MCF 10A (cell line): ENCODE data around the gene OPRL1. TPM values are rescaled to one million over a fixed set of nuclear protein-coding genes. Genes with fewer than 3 reads are reported as not detected.
A peak's percentile ranks its signal among the peaks of the same experiment; 100 is the strongest.

Experiments used
- BruUV-seq: library from RNA; stranded (reverse); fragments of 400-500 nt; replicated peaks from 2 replicates; lab custom pipeline; 2021; lab: Mats Ljungman, UMichigan
- CTCF ChIA-PET: fragments of 300-600 bp; sonication (Branson Sonifier 250); formaldehyde crosslinking; extraction: SDS; loops from one replicate; lab custom pipeline; 2021; ENCODE audit warnings: antibody characterized with exemption, inconsistent platforms; lab: Yijun Ruan, JAX
- POLR2A ChIA-PET: fragments of 300-600, 350-650 bp; sonication (Branson Sonifier 250); formaldehyde crosslinking; extraction: SDS; loops from one replicate; lab custom pipeline; 2020; ENCODE audit warnings: antibody characterized with exemption, inconsistent platforms; lab: Yijun Ruan, JAX
- DNase-seq: peaks from one replicate; pipeline ENCODE4 v3.0.0-alpha.2; 2018; ENCODE audit not compliant: unreplicated experiment
- H3K27ac Mint-ChIP-seq: one replicate; pipeline ENCODE4 v1.8.0; 2022; ENCODE audit warnings: mild to moderate bottlenecking, low read depth, mixed read lengths; ENCODE audit not compliant: unreplicated experiment
- H3K27me3 Mint-ChIP-seq: one replicate; pipeline ENCODE4 v1.8.0; 2022; ENCODE audit warnings: mixed read lengths; ENCODE audit not compliant: insufficient read depth, unreplicated experiment
- H3K36me3 Mint-ChIP-seq: one replicate; pipeline ENCODE4 v1.8.0; 2022; ENCODE audit warnings: mild to moderate bottlenecking, moderate library complexity, mixed read lengths; ENCODE audit not compliant: insufficient read depth, unreplicated experiment
- H3K4me1 Mint-ChIP-seq: one replicate; pipeline ENCODE4 v1.8.0; 2022; ENCODE audit warnings: mixed read lengths; ENCODE audit not compliant: insufficient read depth, unreplicated experiment
- H3K4me3 Mint-ChIP-seq: one replicate; pipeline ENCODE4 v1.8.0; 2022; ENCODE audit warnings: mild to moderate bottlenecking, moderate library complexity, mixed read lengths; ENCODE audit not compliant: unreplicated experiment
- H3K9me3 Mint-ChIP-seq: one replicate; pipeline ENCODE4 v1.8.0; 2022; ENCODE audit warnings: mixed read lengths; ENCODE audit not compliant: unreplicated experiment
- intact Hi-C: fragments of 100-400 bp; cut with micrococcal nuclease; formaldehyde crosslinking; loops from 2 replicates; pipeline ENCODE4 v1.14.1; 2022
- total RNA-seq: library from RNA; stranded (reverse); gene quantifications from 2 replicates; pipeline ENCODE4 v1.2.3, GENCODE V29; 2022
- TF ChIP-seq, protein P1 (sequence below): fragments of 200-600 bp; IDR thresholded peaks from one replicate; pipeline ENCODE4 v1.8.0; 2022; ENCODE audit warnings: antibody characterized with exemption, mild to moderate bottlenecking; ENCODE audit not compliant: unreplicated experiment

OPRL1 gene
- total RNA-seq, 1 experiment from 2014 or later = 0.12 TPM

DNA sequence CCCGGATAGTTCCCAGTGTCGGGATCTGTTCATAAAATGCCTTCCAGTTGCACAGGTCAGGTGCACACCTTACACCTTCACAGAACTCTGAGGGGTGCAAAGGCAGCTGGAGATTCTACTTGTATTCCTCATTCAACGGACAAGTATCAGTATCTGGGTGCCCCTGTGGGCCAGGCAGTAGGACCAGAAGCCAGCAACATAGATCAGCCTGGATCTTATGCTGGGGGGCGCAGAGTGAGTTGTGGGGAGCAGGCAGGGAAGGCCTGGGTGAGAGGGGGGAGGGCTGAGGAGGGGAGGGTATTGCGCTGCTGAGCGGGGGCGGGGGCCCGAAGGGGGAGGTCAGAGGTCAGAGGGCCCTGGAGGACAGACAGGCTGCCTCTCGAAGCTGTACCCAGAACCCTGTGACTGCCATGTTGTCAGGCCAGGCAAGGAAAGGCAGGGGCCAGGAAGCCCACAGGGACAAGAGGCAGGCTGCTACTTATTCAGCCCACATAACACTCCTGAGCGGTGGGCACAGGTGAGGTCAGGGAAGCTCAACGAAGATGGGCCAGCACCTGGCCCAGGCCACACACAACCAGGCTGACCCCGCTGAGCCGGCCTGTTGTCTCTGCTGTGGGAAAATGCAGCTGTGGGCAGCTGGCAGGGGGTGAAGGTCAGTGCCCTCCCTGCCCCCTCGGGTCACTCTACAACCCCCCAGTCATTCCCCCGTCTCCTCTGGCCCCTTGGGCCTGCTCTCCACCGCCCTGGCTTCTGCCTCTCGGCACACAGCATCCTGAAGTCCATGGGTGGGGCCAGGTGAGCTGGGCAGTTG lies 1.1 kb downstream of the OPRL1 start:
- Mint-ChIP-seq H3K9me3 (no peaks in the 10 kb centered on the region), H3K4me1 (peaks cover 8% of the 10 kb centered on the region), H3K4me3 (peak overlapping the region; percentile 60), H3K27me3 (no peaks in the 10 kb centered on the region), H3K36me3 (peaks cover 6% of the 10 kb centered on the region), H3K27ac (no peak overlapping the region)
- TF ChIP-seq, protein P1, sequence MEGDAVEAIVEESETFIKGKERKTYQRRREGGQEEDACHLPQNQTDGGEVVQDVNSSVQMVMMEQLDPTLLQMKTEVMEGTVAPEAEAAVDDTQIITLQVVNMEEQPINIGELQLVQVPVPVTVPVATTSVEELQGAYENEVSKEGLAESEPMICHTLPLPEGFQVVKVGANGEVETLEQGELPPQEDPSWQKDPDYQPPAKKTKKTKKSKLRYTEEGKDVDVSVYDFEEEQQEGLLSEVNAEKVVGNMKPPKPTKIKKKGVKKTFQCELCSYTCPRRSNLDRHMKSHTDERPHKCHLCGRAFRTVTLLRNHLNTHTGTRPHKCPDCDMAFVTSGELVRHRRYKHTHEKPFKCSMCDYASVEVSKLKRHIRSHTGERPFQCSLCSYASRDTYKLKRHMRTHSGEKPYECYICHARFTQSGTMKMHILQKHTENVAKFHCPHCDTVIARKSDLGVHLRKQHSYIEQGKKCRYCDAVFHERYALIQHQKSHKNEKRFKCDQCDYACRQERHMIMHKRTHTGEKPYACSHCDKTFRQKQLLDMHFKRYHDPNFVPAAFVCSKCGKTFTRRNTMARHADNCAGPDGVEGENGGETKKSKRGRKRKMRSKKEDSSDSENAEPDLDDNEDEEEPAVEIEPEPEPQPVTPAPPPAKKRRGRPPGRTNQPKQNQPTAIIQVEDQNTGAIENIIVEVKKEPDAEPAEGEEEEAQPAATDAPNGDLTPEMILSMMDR = no peak
- DNase-seq = no peak
- no TSS peak for BruUV-seq
- ChIA-PET CTCF (interaction anchor here (0.5 to 8.9 kb wide), 7 partner anchors 11 to 554 kb away, joined by 4 to 93 read pairs (median 6); no protein-coding TSS in a partner anchor), POLR2A (interaction anchor here (0.8 to 1.3 kb wide), 2 partner anchors 141 to 175 kb away, joined by 5 to 6 read pairs; no protein-coding TSS in a partner anchor)
- intact Hi-C loops = no loop called here

GRCh38 chr20:64081624-64081964 lies 1.7 kb downstream of the OPRL1 start:
- ChIA-PET POLR2A (no interaction called here), CTCF (interaction anchor here (0.6 to 8.9 kb wide), 7 partner anchors 12 to 43 kb away, joined by 3 to 93 read pairs (median 6); no protein-coding TSS in a partner anchor)
- no TSS peak for BruUV-seq
- H3K27ac Mint-ChIP-seq = no peak overlapping the region
- intact Hi-C loops = no loop called here
- DNase-seq = no peak
- H3K27me3 Mint-ChIP-seq = no peaks in the 10 kb centered on the region
- H3K4me1 Mint-ChIP-seq = peaks cover 10% of the 10 kb centered on the region
- H3K36me3 Mint-ChIP-seq = peaks cover 6% of the 10 kb centered on the region
- H3K4me3 Mint-ChIP-seq = no peak overlapping the region
- TF ChIP-seq, protein P1 = no peak
- no peaks in the 10 kb centered on the region for H3K9me3 Mint-ChIP-seq

DNA sequence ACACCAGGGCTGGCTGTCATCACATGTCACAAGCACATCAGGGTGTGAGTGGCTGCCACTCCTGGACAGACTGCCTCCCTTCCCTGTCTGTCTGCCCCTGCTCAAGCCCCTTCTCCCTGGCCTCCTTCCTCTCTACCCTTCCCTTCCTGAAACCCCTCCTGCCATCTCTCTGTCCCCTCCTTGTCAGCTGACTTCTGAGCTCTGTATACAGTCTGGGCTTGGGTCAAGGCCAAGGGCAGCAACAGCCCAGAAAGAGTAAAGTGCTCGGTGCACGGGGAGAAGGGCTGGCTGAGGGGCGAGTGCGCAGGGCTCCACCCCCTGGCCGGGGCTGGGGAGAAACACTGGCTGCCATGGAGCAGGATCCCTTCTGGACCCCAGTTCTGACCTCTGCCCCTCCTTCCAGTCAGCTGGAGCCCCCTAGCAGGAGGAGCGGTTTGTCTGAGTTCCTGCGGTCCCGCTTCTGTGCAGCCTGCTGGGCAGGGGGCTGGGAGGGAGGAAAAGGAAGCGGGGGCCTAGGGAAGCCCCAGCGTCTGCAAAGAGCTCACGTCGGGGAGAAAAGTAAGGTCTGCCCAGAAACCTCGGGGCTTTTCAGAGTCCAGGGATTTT lies 2.3 kb downstream of the OPRL1 start:
- H3K27me3 Mint-ChIP-seq = no peaks in the 10 kb centered on the region
- CTCF ChIA-PET = interaction anchor here (0.7 to 8.9 kb wide), 6 partner anchors 18 to 43 kb away, joined by 3 to 93 read pairs (median 5); no protein-coding TSS in a partner anchor
- no TSS peak for BruUV-seq
- no peak for DNase-seq
- intact Hi-C loops = no loop called here
- TF ChIP-seq, protein P1 = no peak
- H3K9me3 Mint-ChIP-seq = no peaks in the 10 kb centered on the region
- H3K27ac Mint-ChIP-seq = no peak overlapping the region
- no peak overlapping the region for H3K4me3 Mint-ChIP-seq
- POLR2A ChIA-PET = interaction anchor here (1.8 kb wide), 1 partner anchor 101 kb away, joined by 5 read pairs; the partner anchor contains the start of gene PRPF6
- peaks cover 6% of the 10 kb centered on the region for H3K36me3 Mint-ChIP-seq
- H3K4me1 Mint-ChIP-seq = peaks cover 13% of the 10 kb centered on the region

GRCh38 chr20:64082820-64083377 lies 3.0 kb downstream of the OPRL1 start:
- Mint-ChIP-seq H3K4me1 (peaks cover 13% of the 10 kb centered on the region), H3K4me3 (peak overlapping the region; percentile 66), H3K27ac (no peak overlapping the region), H3K27me3 (peaks cover under 1% of the 10 kb centered on the region), H3K9me3 (no peaks in the 10 kb centered on the region), H3K36me3 (peaks cover 6% of the 10 kb centered on the region)
- POLR2A ChIA-PET = interaction anchor here (1.4 to 1.8 kb wide), 2 partner anchors 39 to 102 kb away, joined by 4 to 5 read pairs; partner anchors contain the start of gene PRPF6
- BruUV-seq = no TSS peak
- CTCF ChIA-PET = interaction anchor here (0.7 to 8.9 kb wide), 10 partner anchors 9 to 174 kb away, joined by 3 to 93 read pairs (median 4); partner anchors contain the start of gene SAMD10
- DNase-seq = no peak
- TF ChIP-seq, protein P1 = no peak
- intact Hi-C loops = loop anchor here (1.0 kb wide), 1 partner anchor 37 kb away; no protein-coding TSS in a partner anchor
